ENCODE measurements around the gene COL5A2. TPM values are rescaled to one million over a fixed set of nuclear protein-coding genes. Genes with fewer than 3 reads are reported as not detected.

COL5A2 gene
- polyA plus RNA-seq, 1 donor (not counting 4 experiments of a cell fraction or from before 2014, with no cell fraction given) = 7.2 TPM

GRCh38 chr2:189151906-189152305 lies 27.7 kb downstream of the COL5A2 start:
- H3K4me1 ChIP-seq (ENCODE audit: control insufficient read depth, extremely low read depth, insufficient read depth, low read length) = no peaks in the 10 kb centered on the region
- no peaks in the 10 kb centered on the region for H3K36me3 ChIP-seq (ENCODE audit: control insufficient read depth in 2 of 2, extremely low read depth in 1 of 2, insufficient read depth in 2 of 2, low read length in 2 of 2)
- no peak overlapping the region for H3K27ac ChIP-seq (ENCODE audit: control insufficient read depth, insufficient read depth, low read length)
- no peak overlapping the region for H2AFZ ChIP-seq (ENCODE audit: control insufficient read depth, low read length)
- no peaks in the 10 kb centered on the region for H3K79me2 ChIP-seq (ENCODE audit: control insufficient read depth, insufficient read depth, low read length)
- no peak overlapping the region for H3K4me3 ChIP-seq (ENCODE audit: control insufficient read depth in 2 of 3, extremely low read depth in 1 of 3, insufficient read depth in 2 of 3, low read depth in 1 of 3, low read length in 3 of 3)
- H3K27me3 ChIP-seq (ENCODE audit: control insufficient read depth, extremely low read depth, insufficient read depth, low read length) = no peaks in the 10 kb centered on the region
- TF ChIP-seq, protein P1, sequence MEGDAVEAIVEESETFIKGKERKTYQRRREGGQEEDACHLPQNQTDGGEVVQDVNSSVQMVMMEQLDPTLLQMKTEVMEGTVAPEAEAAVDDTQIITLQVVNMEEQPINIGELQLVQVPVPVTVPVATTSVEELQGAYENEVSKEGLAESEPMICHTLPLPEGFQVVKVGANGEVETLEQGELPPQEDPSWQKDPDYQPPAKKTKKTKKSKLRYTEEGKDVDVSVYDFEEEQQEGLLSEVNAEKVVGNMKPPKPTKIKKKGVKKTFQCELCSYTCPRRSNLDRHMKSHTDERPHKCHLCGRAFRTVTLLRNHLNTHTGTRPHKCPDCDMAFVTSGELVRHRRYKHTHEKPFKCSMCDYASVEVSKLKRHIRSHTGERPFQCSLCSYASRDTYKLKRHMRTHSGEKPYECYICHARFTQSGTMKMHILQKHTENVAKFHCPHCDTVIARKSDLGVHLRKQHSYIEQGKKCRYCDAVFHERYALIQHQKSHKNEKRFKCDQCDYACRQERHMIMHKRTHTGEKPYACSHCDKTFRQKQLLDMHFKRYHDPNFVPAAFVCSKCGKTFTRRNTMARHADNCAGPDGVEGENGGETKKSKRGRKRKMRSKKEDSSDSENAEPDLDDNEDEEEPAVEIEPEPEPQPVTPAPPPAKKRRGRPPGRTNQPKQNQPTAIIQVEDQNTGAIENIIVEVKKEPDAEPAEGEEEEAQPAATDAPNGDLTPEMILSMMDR (optimal IDR thresholded peaks at IDR 0.05 in 1 of 3, IDR thresholded peaks at IDR 0.05 in 1 of 3, conservative IDR thresholded peaks at IDR 0.05 in 1 of 3; ENCODE audit: extremely low read depth in 1 of 3, insufficient read depth in 2 of 3, low read length in 3 of 3) = no peak
- TF ChIP-seq EZH2 (IDR thresholded peaks at IDR 0.05; ENCODE audit: low read length) = no peak
- no peaks in the 10 kb centered on the region for H4K20me1 ChIP-seq (ENCODE audit: control insufficient read depth, extremely low read depth, insufficient read depth, low read length)
- no peak overlapping the region for H3K9ac ChIP-seq (ENCODE audit: control insufficient read depth, extremely low read depth, insufficient read depth, low read length)
- DNase-seq (ENCODE audit: low read depth, low spot score) (no peak), FAIRE-seq (no peak)
- H3K9me3 ChIP-seq (ENCODE audit: control insufficient read depth, low read depth, low read length) = no peaks in the 10 kb centered on the region
- H3K4me2 ChIP-seq (ENCODE audit: control insufficient read depth, extremely low read depth, insufficient read depth, low read depth, low read length) = no peak overlapping the region
- no peaks in the 10 kb centered on the region for H3K9me1 ChIP-seq (ENCODE audit: control insufficient read depth, extremely low read depth, insufficient read depth, low read length)
- dilution Hi-C loops (cut with MboI; ENCODE audit: extremely low pct_ligation_motif_present, low sequenced_read_pairs) = no loop called here

DNA sequence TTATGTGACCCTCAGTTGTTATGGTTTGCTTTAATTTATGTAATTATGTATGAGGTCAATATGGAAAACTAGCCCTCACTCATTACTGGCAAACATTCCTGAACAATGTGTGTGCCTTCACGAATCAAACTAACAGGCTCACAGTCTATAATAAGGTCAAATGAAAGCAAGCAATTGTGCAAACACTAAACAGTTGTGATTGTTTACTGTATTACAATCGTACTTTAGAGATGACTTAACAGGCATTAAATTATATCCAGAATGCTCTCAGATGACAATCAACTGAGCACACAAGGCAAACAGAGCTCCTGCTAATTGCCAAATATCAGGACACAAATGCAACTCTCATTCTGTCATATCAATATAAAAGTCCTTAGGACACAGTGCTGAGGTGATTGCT lies 29.5 kb downstream of the COL5A2 start:
- no peaks in the 10 kb centered on the region for H3K36me3 ChIP-seq (ENCODE audit: control insufficient read depth in 2 of 2, extremely low read depth in 1 of 2, insufficient read depth in 2 of 2, low read length in 2 of 2)
- H3K9me1 ChIP-seq (ENCODE audit: control insufficient read depth, extremely low read depth, insufficient read depth, low read length) = no peaks in the 10 kb centered on the region
- no peak overlapping the region for H3K4me3 ChIP-seq (ENCODE audit: control insufficient read depth in 2 of 3, extremely low read depth in 1 of 3, insufficient read depth in 2 of 3, low read depth in 1 of 3, low read length in 3 of 3)
- H3K4me1 ChIP-seq (ENCODE audit: control insufficient read depth, extremely low read depth, insufficient read depth, low read length) = no peaks in the 10 kb centered on the region
- no peaks in the 10 kb centered on the region for H4K20me1 ChIP-seq (ENCODE audit: control insufficient read depth, extremely low read depth, insufficient read depth, low read length)
- DNase-seq (ENCODE audit: low read depth, low spot score) = no peak
- no peak overlapping the region for H2AFZ ChIP-seq (ENCODE audit: control insufficient read depth, low read length)
- dilution Hi-C loops (cut with MboI; ENCODE audit: extremely low pct_ligation_motif_present, low sequenced_read_pairs) = no loop called here
- no peak overlapping the region for H3K9ac ChIP-seq (ENCODE audit: control insufficient read depth, extremely low read depth, insufficient read depth, low read length)
- no peaks in the 10 kb centered on the region for H3K79me2 ChIP-seq (ENCODE audit: control insufficient read depth, insufficient read depth, low read length)
- no peak overlapping the region for H3K27ac ChIP-seq (ENCODE audit: control insufficient read depth, insufficient read depth, low read length)
- H3K4me2 ChIP-seq (ENCODE audit: control insufficient read depth, extremely low read depth, insufficient read depth, low read depth, low read length) = no peak overlapping the region
- H3K9me3 ChIP-seq (ENCODE audit: control insufficient read depth, low read depth, low read length) = no peaks in the 10 kb centered on the region
- TF ChIP-seq EZH2 (IDR thresholded peaks at IDR 0.05; ENCODE audit: low read length) = no peak
- TF ChIP-seq, protein P1 (optimal IDR thresholded peaks at IDR 0.05 in 1 of 3, IDR thresholded peaks at IDR 0.05 in 1 of 3, conservative IDR thresholded peaks at IDR 0.05 in 1 of 3; ENCODE audit: extremely low read depth in 1 of 3, insufficient read depth in 2 of 3, low read length in 3 of 3) = no peak
- peak; percentile 34 for FAIRE-seq
- H3K27me3 ChIP-seq (ENCODE audit: control insufficient read depth, extremely low read depth, insufficient read depth, low read length) = no peaks in the 10 kb centered on the region
